Iris pigment epithelial cell (primary cell): ENCODE results near the gene SLC47A2.
A peak's percentile ranks its signal among the peaks of the same experiment; 100 is the strongest.
"Not testable (repeated sequence)": the region's sequence is repeated elsewhere in the genome, so short reads cannot be mapped to it uniquely, and the experiment has no call there.

Experiments
- DNase-seq: peaks from one replicate; pipeline ENCODE4 v3.0.0-alpha.2; 2011; ENCODE audit warnings: low read depth

SLC47A2 gene, protein sequence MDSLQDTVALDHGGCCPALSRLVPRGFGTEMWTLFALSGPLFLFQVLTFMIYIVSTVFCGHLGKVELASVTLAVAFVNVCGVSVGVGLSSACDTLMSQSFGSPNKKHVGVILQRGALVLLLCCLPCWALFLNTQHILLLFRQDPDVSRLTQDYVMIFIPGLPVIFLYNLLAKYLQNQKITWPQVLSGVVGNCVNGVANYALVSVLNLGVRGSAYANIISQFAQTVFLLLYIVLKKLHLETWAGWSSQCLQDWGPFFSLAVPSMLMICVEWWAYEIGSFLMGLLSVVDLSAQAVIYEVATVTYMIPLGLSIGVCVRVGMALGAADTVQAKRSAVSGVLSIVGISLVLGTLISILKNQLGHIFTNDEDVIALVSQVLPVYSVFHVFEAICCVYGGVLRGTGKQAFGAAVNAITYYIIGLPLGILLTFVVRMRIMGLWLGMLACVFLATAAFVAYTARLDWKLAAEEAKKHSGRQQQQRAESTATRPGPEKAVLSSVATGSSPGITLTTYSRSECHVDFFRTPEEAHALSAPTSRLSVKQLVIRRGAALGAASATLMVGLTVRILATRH

GRCh38 chr17:19716108-19717030 is at the start of gene SLC47A2:
Gene SLC47A2 (minus strand): TSS chr17:19716584. CDS start chr17:19716555, 29 bp downstream.
- no peak for DNase-seq

DNA sequence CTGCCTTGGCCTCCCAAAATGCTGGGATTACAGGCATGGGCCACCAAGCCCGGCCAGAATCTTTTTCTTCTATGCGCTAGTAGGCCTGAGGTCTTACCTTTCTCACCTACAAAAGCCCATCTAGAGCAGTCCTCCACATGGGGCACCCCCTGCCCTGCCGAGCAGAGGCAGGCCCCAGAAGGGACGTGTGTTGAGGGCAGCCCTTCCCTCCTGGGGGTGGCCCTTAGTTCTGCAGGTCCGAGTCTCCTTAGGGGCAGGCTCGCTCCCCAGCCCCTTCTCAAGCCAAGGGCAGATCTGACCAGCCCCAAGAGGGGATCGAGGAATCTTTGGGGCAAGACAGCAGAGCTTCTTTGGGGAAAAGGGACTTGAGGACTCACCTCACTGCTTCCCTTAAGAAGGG is 49.6 kb upstream of the SLC47A2 start:
- no peak for DNase-seq

DNA sequence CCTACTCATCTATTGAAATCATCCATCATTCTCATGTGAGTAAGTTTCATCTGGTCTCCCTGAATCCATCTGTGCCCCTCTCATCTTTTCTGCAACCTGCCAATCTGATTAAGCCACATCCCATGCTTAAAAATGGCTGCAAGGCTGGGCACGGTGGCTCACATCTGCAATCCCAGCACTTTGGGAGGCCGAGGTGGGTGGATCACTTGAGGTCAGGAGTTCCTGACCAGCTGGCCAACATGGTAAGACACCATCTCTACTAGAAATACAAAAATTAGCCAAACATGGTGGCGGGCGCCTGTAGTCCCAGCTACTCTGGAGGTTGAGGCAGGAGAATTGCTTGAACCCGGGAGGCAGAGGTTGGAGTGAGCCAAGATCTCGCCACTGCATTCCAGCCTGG is 47.6 kb upstream of the SLC47A2 start:
- not testable (repeated sequence) for DNase-seq

GRCh38 chr17:19763416-19763815 is 47.0 kb upstream of the SLC47A2 start:
- DNase-seq: no peak

DNA sequence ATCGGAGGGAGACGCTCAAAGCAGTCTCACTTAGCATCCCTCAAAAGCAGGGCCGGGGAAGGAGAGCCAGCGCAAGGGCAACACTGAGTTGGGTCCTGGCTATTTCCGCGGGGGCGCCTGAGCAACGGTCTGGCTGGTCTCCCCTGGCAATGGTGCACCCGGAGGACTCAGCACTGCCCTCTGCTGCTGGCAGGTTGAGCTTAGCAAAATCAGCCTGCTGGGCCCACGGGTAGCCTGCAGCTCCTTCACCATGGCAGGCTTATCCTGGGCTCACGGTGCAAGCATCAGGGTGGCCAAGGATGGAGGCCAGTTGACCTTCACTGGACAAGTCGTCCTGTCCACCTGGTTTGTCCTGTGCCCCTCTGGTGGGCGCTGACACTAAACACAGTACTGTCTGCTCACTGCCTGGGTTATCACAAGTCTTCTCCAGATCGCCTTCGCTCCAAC is 46.2 kb upstream of the SLC47A2 start:
- peak; percentile 61 for DNase-seq

DNA sequence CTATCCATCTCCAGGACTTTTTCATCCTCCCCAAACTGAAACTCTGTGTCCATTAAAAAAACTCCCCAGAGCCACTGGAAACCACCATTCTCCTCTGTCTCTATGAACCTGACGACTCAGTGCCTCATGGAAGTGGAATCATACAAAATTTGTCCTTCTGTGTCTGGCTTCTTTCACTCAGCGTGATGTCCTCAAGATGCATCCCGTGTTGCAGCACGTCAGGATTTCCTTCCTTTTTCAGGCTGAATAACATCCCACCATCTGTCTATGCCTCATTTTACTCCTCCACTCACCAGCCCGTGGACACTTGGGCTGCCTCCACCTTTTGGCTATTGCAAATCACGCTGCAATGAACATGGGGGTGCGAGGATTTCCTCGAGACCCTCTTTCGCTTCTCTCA is 44.4 kb upstream of the SLC47A2 start:
- no peak for DNase-seq

DNA sequence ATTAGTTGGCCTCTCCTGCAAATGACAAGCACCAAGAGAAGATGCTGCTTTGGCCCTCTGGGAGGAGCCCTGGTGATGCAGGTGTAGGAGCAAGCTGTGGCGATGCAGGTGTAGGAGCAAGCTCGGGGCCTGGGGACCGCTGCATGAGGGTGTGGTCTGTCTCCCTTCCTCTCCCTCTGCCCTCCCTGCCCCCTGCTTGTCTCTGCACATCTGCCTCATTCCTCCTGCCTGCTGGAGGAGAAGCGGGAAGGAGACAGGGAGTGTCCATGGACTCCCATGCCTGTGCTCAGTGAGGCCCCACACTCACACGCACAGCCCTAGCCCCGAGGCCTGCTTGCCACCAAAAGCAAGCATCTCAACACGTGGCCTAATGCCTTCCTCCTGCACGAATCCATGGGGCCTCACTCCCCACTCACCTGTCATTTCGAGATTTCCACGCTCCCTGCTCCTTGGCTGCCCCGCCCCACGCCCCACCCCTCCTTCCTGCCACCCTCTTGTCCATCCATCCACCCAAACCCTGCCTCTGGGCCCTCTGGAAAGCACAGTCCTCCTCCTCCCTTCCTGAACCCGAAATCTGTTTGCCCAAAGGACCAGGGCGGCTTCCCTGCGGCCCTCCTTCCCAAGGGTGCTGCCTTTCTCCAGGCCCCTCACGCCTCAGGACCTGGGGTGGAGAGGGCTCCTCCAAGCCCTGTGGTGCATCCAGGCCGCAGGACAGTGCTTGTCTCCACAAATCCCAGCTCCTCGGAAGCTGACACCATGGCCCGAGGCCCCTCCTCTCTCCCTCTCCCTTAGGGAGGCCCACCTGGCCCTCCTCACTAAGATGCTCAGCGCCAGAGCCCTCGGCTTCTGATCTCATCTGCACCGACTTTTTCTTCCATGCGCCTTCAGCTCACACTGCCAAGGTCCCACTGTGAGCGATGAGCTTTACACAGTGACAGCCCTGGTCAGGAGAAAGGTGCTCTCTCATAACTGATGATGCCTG is 43.5 kb upstream of the SLC47A2 start:
- no peak for DNase-seq

- no peak for DNase-seq
Measured at GRCh38 chr17:19757536-19758180, 41.3 kb upstream of the SLC47A2 start.

DNA sequence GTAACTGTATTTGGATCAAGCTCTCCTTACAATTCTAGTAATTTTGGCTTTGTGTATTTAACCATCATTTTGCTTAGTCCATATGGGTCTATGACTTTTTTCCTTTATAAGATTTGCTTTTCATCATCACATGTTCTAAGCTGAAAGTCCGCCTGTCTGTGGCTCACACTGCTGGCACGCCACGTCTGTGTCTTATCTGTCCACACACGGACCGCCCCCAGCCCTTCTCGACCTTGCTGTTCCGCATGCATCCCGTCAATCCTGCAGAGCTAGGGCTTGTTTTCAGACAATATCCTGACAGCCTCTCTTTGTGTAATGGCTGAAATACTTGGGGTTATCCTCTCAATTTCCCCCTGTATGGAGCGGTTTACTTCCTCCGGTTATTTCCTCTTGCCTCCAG is 40.2 kb upstream of the SLC47A2 start:
- DNase-seq: no peak

- DNase-seq: no peak
Measured at GRCh38 chr17:19755821-19756510, 39.6 kb upstream of the SLC47A2 start.

- no peak for DNase-seq
Measured at GRCh38 chr17:19755392-19755791, 39.0 kb upstream of the SLC47A2 start.

DNA sequence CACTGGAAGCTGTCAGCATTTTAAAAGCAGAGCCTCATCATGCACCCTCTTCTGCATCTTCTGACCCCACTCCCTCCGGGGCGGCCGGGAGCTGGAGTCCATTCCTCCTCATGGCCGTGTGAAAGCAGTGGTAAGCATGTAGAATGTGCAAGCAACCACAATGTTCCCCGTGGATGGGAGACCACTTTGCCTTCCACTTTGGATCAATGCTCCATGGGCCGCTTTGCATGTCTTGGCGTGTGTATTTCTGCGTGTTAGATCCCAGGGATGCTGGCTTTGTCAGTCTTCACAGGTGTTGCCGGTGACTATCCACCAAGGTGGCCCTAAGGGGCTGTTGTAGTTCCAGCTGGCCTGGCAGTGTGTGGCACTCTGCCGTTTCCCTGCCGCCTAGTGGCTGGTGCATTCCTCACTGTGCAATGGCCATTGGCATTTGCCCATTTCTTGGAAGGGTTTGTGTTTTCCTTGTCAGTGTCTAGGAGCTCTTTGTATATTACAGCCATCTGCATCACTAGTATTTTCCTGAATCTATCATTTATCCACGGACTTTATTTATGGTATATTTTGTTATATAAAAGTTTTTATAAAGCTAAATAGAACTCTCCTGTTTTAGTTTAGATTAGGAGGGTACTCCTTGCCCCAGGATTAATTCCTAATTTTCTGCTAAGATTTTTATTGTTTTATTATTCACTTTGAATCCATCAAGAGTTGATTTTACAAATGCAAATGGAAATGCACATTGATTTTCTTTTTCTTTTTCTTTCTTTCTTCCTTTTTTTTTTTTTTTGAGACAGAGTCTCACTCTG is 37.5 kb upstream of the SLC47A2 start:
- DNase-seq: no peak

DNA sequence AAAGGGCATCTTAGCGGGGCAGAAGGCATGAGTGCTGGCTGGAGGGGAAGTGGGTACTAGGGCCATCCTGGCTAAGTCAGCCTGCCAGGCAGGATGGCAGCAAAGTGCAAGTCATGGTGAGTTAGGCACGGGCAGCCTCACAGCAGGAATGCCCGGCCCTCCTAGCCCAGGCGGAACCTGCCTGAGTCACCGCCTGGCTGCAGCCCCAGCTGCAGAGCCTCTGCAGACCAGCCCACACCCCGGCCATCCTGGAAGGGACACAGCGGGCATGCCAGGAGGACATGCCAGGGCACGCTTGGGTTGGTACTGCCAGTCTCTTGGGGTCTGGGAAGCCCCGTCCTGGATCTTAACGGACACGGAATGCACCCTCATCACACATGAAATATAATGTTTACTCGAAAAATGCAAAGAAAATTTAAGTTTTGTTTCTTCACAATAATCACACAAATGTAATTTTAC is 36.7 kb upstream of the SLC47A2 start:
- peak; percentile 67 for DNase-seq

GRCh38 chr17:19752216-19753050 is 36.0 kb upstream of the SLC47A2 start:
- no peak for DNase-seq

- no peak for DNase-seq
Measured at GRCh38 chr17:19750835-19751234, 34.5 kb upstream of the SLC47A2 start.

- no peak for DNase-seq
Measured at GRCh38 chr17:19750020-19750572, 33.7 kb upstream of the SLC47A2 start.

DNA sequence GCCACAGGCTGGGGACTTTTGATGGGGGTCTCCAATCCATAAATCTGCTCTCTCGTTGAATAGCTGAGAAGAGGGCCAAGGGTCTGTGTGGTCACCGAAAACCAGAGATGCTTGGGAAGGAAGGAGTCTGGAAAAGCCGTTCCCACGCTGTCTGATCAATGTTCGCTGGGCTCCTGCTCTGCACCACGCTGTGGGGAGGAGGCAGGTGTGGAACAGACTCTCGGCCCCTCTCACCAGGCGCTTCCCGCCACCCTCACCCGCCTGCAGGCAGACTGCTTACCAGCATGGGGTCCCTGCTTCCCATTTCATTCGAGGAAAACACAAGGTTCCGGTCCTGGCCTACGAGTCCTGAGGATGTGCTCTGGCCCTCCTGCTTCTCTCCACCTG is 32.4 kb upstream of the SLC47A2 start:
- DNase-seq: no peak
